Type B pancreatic cell (in vitro differentiated cells): ENCODE data around the gene TRAPPC10. TPM values are rescaled to one million over a fixed set of nuclear protein-coding genes. Genes with fewer than 3 reads are reported as not detected.

ENCODE experiments used
- DNase-seq: peaks from one replicate; pipeline ENCODE4 v3.0.0; 2021; ENCODE audit warnings: mixed read lengths; ENCODE audit not compliant: unreplicated experiment; ENCODE audit errors: extremely low spot score
- H3K27ac Mint-ChIP-seq: 2 replicates; pipeline ENCODE4 v1.8.0; 2021; ENCODE audit warnings: mild to moderate bottlenecking, mixed read lengths
- H3K27me3 Mint-ChIP-seq: 2 replicates; pipeline ENCODE4 v1.8.0; 2021; ENCODE audit warnings: mixed read lengths
- H3K36me3 Mint-ChIP-seq: 2 replicates; pipeline ENCODE4 v1.8.0; 2021; ENCODE audit warnings: mixed read lengths
- H3K4me1 Mint-ChIP-seq: one replicate; pipeline ENCODE4 v1.8.0; 2021; ENCODE audit warnings: mixed read lengths; ENCODE audit not compliant: unreplicated experiment
- H3K4me3 Mint-ChIP-seq: 2 replicates; pipeline ENCODE4 v1.8.0; 2021; ENCODE audit warnings: mild to moderate bottlenecking, mixed read lengths
- H3K9me3 Mint-ChIP-seq: 2 replicates; pipeline ENCODE4 v1.8.0; 2021; ENCODE audit warnings: mixed read lengths
- total RNA-seq: library from RNA; stranded (reverse); gene quantifications from 2 replicates; pipeline ENCODE4 v1.2.1, GENCODE V29; 2021; ENCODE audit warnings: low replicate concordance
- TF ChIP-seq, protein P1 (sequence below): fragments of 200-600 bp; sonication (generic); conservative IDR thresholded peaks from 2 replicates; pipeline ENCODE4 v1.5.0; 2021; ENCODE audit warnings: antibody characterized with exemption, mild to moderate bottlenecking

Gene TRAPPC10
- total RNA-seq, 1 donor from 2014 or later: 33.7 TPM

DNA sequence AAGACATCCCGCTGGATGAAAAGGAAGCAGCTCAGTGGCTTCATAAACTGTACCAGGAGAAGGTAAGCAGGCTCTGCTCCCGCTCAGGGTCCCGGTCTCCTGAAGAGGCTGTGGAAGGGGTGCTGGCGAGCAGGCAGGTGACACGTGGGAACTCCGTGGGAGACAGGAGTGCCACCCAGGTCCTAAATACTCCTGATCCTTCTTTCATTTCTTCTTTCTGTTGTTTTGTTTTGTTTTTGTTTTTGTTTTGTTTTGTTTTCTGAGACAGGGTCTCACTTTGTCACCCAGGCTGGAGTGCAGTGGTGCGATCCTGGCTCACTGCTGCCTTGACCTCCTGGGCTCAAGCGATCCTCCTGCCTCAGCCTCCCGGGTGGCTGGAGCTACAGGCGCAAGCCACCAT is 34.0 kb upstream of the TRAPPC10 start:
- Mint-ChIP-seq H3K9me3 (no peaks in the 10 kb centered on the region), H3K27me3 (no peaks in the 10 kb centered on the region), H3K27ac (no peak overlapping the region), H3K4me3 (no peak overlapping the region), H3K4me1 (no peaks in the 10 kb centered on the region), H3K36me3 (no peaks in the 10 kb centered on the region)
- no peak for DNase-seq
- TF ChIP-seq, protein P1, sequence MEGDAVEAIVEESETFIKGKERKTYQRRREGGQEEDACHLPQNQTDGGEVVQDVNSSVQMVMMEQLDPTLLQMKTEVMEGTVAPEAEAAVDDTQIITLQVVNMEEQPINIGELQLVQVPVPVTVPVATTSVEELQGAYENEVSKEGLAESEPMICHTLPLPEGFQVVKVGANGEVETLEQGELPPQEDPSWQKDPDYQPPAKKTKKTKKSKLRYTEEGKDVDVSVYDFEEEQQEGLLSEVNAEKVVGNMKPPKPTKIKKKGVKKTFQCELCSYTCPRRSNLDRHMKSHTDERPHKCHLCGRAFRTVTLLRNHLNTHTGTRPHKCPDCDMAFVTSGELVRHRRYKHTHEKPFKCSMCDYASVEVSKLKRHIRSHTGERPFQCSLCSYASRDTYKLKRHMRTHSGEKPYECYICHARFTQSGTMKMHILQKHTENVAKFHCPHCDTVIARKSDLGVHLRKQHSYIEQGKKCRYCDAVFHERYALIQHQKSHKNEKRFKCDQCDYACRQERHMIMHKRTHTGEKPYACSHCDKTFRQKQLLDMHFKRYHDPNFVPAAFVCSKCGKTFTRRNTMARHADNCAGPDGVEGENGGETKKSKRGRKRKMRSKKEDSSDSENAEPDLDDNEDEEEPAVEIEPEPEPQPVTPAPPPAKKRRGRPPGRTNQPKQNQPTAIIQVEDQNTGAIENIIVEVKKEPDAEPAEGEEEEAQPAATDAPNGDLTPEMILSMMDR: no peak

DNA sequence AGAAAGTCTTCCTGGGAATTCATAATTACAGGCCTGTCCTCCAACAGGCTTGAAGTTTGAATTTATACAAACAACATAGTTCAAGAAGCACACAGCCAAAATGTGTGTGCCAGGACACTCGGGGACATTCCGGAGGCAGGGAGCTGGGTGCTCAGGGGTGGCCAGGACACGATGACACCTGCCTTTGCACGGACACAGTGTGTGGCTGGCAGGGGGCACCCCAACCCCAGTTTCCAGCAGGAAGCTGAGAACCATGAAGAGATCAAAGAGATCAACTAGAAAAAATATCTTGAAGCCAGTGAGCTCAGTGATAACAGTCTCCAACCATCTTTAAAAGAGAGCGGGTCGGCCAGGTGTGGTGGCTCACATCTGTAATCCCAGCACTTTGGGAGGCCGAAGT is 32.5 kb upstream of the TRAPPC10 start:
- H3K9me3 Mint-ChIP-seq: no peaks in the 10 kb centered on the region
- DNase-seq: no peak
- H3K27ac Mint-ChIP-seq: no peak overlapping the region
- H3K4me1 Mint-ChIP-seq: no peaks in the 10 kb centered on the region
- H3K36me3 Mint-ChIP-seq: no peaks in the 10 kb centered on the region
- H3K4me3 Mint-ChIP-seq: no peak overlapping the region
- H3K27me3 Mint-ChIP-seq: no peaks in the 10 kb centered on the region
- TF ChIP-seq, protein P1: no peak

DNA sequence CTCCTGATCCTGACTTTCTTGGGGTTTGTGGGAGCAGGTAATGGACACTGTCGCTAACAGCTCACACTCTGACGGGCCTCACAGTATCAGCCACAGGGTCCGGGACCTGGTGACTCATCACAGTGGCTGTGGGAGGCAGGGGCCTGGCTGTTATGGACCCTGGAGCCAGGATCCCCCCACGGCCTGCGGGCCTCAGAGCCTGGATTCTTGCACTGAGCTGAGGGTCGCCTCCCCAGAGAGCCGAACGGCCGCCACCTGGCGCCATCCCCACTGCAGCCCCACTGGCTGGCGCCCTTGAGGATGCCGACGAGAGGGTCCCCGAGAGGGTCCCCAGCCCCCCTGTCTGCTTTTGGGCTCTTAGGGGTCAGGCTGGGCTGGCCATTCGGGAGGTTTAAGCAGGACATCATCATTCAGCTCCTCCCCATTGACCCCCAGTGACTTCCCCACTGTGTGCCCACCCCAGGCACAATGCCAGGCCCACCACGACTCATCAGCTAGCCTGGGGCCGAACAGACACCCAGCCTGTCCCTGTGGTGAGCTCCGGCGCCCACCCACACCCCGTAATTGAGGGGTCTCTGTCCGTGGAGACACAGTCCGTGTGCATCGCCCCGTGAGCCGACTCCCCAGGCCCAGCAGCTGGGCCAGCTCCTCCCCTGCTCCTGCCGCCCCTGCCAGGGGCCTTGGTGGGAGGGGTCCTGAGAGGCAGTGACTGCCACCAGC is 30.8 kb upstream of the TRAPPC10 start:
- Mint-ChIP-seq H3K4me1 (peaks cover 13% of the 10 kb centered on the region), H3K27me3 (no peaks in the 10 kb centered on the region), H3K9me3 (no peaks in the 10 kb centered on the region), H3K4me3 (no peak overlapping the region), H3K36me3 (no peaks in the 10 kb centered on the region), H3K27ac (no peak overlapping the region)
- TF ChIP-seq, protein P1: no peak
- no peak for DNase-seq

DNA sequence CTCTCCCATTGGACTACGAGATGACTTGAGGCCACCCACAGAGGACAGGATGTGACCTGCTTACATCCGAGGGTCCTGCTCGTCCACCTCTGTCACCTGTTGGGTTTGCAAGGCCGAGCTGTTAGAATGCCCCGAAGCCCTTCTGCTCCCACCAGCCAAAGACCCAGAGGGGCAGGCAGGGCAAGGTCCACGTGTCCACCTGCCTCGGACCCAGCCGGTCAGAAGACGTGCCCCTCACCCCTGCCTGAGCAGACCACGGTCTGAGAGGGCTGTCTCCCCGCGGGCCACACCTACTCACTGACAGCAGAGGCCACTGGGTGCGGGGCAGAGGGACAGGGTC is 30.3 kb upstream of the TRAPPC10 start:
- TF ChIP-seq, protein P1: no peak
- Mint-ChIP-seq H3K4me3 (no peak overlapping the region), H3K27me3 (no peaks in the 10 kb centered on the region), H3K36me3 (no peaks in the 10 kb centered on the region), H3K27ac (no peak overlapping the region), H3K4me1 (peaks cover 17% of the 10 kb centered on the region), H3K9me3 (no peaks in the 10 kb centered on the region)
- no peak for DNase-seq

DNA sequence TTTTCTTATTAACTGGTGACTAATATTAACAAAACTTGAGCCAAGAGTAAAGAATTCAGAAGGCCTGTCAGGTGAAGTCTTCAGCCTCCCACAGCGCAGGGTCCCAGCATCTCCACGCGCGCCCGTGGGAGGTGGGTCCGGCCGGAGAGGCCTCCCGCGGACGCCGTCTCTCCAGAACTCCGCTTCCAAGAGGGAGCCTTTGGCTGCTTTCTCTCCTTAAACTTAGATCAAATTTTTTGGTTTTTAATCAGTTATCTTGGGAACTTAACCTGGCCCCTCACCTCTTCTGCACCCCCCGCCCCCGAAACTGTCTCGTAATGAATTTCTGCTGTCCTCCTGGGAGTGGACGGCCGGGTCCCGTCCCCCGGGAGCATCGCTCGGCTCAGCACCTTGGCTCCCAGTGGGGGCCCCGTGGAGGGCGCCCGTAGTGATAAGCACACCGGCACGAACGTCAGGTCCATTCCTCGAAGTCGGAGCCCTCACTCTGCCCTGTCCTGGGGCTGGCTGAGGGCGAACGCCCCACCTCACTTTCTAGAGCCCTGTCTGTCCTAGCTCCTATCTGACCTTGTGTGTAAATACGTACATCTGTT is 29.5 kb upstream of the TRAPPC10 start:
- H3K4me1 Mint-ChIP-seq: peaks cover 17% of the 10 kb centered on the region
- H3K4me3 Mint-ChIP-seq: no peak overlapping the region
- H3K36me3 Mint-ChIP-seq: no peaks in the 10 kb centered on the region
- no peak overlapping the region for H3K27ac Mint-ChIP-seq
- no peaks in the 10 kb centered on the region for H3K9me3 Mint-ChIP-seq
- no peak for DNase-seq
- TF ChIP-seq, protein P1: no peak
- no peaks in the 10 kb centered on the region for H3K27me3 Mint-ChIP-seq
